Activated CD8-positive, alpha-beta memory T cell treated with anti-CD3 and anti-CD28 coated beads, Interleukin-2, amount 50 U/mL, for 24 hours (primary cell): ENCODE data around the gene RHO.
A peak's percentile ranks its signal among the peaks of the same experiment; 100 is the strongest.

Experiments used
- DNase-seq: peaks from one replicate; pipeline ENCODE4 v3.0.0-alpha.2; 2020; ENCODE audit errors: extremely low read depth

Gene RHO

DNA sequence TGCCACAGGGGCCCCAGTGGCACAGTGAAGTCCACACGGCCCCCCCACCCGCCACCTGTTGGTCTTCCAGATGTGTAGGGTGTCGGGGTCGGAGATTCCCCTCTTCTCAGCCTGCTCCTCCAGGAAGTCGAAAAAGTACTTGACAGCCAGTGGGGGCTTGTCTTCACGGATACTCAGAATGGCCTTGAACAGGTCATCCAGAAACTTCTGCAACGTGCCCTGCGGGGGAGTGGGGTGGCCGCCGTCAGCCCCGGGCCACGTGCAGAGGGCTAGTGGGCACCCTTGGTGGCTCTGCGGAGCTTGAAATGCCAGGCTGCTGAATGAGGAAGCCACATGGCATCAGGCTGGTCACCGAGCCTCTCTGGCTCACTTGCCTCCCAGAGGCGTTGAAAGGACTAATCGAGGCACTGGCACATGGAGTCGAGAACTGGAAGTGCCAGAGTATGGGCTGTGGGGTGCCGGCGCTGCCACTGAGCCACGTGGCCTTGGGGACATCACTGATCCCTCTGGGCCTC lies 31.2 kb downstream of the RHO start:
- DNase-seq: no peak

DNA sequence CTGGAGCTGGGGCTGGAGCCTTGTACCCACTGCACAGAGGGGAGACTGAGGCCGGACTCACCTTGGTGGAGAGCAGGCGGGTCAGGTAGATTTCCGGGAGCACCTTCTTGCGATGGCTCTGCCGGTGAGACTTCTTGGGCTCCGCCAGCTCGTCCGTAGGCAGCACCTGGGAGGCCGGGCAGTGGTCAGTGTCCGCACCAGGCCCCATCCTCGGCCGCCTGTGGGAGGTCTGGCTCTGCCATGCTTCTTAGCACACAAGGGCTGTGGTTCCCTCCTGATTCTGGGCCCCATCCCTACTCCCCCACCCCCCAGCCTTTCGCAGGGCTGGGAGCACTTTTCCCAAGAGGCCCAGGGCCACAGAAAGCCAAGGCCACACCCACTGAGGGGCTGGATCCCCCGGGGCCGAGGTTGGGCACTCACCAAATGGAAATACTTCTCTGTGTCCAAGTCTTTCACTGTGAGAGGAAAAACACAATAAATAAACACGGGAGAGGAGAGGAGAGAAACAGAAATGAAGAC lies 31.9 kb downstream of the RHO start:
- no peak for DNase-seq

DNA sequence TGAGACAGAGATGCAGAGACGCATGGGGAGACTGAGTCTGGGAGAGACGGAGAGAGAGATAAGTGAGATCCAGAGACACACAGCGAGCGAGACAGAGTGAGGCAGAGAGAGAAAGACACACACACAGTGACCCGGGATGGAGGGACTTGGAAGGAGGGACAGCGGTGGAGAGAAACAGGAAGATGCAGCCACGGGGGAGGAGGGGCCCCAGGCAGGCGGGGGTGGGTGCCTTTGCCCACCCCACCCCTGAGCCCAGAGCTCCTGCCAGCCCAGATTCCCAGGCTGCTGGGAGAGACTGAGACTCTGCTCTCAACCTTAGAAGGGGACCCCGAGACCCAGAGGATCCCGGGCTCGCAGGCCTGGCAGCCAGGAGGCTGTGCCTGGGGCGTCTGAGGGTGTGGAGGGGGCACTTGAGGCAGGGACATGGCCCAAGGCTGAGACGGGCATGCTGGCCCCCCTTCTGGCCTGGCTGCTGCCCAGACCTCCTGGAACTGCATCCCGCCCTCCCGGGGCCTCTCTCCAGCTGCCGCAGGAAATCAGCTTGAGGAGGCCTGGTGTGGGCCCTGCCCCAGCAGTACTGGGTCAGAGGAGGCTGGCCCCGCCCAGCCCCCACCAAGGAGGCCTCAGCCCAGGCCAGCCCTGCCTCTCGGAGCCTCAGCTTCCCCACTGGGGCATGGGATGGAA lies 32.6 kb downstream of the RHO start:
- DNase-seq: no peak

DNA sequence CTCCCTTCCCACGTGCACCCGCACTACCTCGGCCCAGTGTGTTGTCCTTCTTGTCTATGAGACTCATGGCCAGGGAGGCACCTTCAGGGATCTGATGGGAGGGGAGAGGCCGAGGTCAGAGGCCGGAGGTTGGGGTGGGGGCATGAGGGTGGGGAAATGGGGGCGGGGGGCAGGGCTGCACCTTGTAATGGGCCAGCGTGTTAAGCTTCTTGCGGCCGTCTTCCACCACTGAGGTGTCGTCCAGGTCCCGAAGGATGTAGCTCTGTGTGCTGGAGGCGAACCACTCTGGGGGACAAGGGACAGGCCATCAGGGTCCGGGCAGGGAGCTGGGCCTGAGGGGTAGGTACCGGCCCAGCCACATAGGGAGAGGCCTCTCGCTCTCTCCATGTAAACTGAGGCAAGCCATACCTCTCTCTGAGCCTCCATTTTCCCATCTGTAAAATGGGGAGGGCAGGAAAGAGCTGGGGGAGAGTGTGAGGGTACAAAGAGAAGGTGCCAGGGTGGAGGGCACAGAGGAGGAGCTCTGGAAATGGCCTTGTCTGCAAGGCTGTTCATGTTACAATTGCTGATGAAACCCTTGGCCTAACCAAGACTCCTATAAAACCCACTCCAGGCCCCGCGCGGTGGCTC lies 33.3 kb downstream of the RHO start:
- no peak for DNase-seq

DNA sequence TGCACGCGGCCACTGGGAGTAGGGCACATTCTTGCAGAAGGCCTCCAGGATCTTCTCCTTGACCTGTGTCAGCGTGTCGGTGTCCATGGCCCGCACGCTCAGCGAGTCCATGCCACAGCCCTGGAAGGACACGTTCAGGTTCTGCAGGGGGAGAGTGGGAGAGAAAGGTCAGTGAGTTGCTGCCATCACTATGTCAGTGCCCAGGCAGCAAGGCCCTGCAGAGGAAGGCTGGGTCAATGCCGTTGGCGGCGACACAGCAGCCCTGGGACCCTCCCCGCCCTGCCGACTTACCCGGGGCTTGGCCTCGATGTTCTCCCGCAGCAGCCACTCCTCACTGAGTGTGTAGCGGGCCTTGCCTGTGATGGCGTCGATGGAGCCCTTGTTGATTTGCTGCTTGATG lies 34.4 kb downstream of the RHO start:
- DNase-seq: no peak

DNA sequence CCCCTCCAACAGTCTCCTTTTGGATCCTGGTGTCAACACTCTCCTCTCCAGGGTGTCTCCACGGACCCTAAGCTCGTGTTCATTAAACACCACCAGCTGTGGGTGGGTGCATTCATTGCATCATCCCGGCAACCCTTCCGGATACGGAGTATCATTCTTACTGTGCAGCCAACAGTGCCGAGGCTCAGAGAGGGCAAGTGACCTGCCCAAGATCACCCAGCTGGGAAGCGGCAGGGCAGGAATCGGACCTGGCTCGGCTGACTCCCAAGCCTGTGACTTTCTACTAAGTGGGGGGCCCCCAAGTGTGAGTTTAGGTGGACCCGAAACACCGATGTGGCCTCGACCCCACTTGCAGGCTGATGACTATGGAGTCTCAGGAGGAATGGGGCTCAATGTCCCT lies 34.9 kb downstream of the RHO start:
- no peak for DNase-seq

DNA sequence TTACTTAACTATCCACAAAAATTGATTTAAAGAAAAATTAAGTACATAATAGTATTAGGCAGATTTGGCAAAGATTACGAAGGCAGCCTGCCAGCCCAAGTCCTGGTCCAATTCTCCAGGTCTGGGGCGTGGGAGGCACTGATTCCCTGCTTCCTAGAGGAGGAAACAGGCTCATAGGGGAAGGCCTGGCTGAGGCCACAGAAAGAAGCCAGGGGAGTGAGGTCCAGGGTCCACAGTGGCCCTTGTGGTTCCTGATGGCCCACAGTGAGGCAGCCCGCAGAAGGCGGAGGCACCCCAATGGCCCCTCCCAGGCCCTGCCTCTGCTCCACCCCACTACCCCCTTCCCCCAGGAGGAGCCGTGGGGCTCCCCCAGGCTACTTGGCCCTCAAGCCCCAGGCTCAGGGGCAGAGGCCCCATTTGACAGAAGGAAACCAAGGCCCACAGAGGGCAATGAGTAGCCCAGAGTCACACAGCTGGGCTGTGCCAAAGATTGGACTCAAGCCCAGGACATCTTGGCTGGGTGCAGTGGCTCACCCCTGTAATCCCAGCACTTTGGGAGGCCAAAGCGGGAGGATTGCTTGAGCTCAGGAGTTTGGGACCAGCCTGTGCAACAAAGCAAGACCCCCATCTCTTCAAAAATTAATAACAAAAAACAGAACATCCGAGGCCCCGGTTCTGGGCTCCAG lies 35.6 kb downstream of the RHO start:
- no peak for DNase-seq

DNA sequence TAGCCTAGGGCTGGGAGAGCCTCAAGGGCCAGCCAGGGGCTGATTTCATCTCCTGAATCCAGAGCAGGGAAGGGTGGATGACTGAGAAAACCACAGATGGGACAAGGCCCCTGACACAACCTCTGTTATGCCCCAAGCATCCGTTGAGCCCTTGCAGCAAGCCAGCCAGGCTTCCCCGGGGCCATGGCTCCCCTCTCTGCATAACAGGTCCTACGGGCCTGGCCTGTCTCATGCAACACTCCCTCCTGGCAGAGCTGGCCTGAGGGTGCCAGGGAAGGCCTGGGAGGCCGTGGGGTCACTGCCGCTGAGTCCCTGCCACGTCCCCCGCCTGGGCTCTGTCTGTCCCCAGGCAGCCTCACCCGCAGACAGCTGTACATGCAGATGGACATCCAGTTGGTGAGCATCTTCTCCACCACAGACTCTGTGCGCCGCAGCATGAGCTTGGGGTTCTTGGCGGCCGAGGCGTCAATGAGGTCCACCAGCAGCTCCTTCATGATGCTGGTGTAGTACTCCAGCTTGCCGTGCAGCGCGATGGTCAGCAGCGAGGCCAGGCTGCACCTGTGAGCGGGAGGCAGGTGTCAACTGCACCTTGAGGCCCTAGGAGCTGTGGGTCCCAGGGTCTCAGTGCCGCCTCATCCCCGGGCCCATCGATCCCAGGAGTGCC lies 36.7 kb downstream of the RHO start:
- DNase-seq: no peak

DNA sequence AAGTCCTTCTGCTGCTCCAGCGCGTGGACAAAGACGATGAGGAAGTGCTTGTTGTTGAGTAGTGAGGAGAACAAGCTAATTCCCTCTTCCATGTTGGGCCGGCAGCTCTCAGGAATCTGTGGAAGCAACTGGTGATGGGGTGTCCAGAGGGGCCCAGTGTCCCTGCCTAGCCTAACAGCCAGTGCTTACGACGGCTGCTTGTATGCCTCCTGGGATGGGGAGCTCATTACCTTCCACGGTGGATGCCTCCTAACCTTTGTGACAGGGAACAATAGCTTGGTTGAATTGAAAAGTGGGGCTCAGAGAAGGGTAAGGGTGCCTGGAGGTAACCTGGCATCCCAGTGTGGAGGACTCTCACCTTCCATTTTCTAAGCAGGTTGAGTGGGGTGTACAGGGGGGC lies 37.5 kb downstream of the RHO start:
- DNase-seq: no peak

DNA sequence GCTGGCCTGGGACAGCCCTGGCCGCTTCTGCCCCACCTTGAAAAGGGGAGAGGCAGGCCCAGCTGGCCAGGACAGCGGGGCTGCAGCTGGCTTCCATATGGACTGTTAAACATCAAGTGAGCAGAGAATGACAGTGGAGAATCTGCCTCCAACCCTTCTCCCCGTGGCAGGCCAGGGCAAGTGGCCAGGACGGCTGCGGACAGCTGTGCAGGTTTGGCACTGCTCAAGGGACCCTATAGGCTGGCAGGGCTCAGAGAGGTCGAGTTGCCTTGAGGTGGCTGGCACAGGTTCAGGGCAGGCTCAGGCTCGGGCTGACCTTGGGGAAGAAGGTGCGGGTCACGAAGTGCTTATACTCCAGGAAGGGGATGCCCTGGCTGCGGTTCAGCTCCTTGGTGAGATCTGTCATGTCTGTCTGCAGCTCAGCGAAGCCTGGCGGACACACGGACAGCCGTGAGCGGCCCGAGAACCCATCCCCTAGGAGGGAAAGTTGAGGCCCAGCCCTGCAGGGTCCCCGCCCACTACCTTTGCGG lies 38.8 kb downstream of the RHO start:
- no peak for DNase-seq

DNA sequence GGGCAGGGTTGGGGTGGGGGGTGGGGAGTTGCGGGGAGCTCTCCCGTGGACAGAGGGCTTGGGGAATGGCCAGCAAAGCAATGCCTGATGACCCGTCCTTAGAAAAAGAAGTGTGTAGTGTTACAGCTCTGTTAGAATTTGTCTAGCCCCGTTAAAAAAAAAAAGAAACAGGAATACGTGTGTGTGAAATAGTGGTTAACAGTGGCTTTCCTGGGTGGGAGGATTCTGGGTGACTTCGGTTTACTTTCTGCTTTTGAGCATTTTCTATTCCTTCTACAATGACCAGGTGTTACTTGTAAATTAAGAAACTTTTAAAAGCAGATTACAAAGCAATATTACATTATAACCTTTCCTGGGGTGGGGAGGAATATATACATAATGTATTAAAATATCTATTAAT lies 39.5 kb downstream of the RHO start:
- no peak for DNase-seq

DNA sequence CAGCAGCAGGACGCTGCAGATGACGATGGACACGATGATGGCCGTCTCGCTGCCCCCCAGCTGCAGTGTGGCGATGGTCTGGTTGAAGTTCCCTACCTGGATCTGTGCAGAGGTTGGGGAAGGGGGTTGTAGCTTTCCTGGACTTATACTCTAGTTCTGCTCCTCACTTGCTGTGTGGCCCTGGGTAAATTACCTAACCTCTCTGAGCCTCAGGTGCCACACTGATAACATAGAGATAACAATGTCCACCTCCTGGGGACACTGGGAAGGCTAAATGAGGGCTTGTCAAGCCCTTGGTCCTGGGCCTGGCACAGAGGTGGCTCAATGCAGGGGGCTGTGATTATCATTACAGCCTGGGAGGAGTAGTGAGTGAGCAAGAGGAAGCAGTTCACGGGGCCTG lies 41.4 kb downstream of the RHO start:
- DNase-seq: no peak

DNA sequence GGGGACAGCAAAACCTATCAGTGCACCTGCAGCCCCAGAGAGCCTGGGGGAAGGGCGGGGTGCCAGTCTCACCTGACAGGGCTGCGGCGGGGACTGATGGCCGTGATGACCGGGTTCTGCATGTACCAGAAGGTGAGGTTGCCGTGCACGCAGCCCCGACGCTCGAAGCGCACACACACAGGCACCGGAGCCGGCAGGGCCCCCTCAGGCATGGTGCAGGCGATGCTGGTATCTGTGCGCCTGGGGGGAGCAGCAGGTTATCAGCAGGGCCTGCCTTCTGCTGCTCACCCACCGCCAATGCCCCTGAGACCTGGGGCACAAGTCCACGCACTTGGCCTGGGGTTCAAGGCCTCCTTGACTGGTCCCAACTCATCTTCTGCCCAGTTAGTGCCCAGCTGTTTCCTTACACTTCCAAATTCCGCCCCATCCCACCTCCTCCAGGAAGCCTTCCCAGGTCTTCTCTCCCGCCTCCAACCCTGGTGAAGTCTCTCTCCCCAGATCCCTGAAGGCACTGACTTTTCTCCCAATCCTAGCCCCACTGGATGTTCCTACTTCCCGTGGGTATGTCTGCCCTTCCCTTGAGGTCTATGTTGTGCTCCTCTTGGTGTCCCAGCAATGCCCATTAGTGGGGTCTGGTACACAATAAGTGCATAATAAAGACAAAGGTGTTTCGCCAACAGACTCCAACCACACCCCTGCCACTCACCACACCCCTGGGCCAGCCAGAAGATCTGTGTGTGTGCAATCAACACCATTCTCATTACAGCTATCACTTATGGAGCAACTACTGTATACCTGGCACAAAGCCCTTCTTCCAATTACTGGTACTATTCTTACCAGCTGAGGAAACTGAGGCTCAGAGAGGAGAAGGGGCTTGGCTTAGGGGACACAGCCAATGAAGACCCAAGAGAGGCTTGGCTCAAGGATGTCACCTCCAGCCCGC lies 43.4 kb downstream of the RHO start:
- no peak for DNase-seq

DNA sequence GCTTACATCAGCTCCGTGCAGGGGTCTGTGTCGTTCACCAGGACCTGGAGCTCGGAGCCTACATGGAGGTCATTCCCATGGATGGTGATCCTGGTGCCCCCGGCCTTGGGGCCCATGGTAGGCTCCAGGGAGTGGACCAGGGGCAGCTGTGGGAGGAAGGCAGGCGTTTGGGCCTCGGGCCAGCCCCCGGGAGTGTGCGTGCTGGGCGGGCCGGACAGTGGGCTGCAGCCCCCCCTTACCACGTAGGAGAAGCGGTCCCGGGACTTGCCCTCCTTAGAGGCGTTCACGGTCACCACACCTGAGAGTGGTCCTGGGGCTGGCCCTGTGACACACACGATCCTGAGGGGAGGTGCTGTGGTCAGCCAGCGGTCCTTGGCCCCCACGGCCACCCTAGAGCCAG lies 44.2 kb downstream of the RHO start:
- no peak for DNase-seq

DNA sequence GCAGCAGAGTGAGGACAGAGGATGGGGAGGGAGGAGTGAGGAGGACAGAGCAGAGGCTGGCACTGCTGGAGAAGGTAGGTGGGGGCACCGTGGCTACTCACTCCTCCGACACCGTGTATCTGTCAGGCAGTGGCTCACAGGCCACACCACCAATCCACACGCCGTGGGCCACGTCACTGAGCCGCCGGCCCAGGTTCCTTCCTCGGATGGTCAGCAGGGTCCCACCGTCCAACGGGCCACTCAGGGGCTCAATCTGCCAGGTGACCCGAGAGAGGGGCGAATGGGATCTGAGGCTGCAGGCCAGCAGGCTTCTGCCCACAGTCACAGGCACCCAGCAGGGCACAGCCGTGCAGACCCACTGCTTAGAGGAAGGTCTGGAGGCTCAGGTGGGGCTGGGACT lies 45.1 kb downstream of the RHO start:
- DNase-seq: no peak

DNA sequence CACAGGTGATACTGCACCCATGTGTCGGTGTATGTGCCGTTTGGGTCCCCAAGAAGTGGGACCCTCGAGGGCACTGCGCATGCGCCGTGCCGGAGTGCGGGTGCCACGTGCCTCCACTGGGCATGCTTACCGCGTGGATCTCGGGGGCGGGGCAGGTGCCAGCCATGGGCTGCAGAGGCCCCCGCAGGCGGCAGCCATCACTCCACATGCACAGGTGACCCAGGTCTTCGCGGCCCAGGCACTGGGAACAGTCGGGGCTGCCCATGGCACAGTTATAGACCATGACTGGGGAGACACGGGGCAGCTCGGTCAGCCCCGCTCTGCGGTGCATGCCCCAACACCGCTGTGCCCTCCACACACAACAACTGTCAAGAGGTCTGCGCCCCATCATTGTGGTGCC lies 45.8 kb downstream of the RHO start:
- no peak for DNase-seq

DNA sequence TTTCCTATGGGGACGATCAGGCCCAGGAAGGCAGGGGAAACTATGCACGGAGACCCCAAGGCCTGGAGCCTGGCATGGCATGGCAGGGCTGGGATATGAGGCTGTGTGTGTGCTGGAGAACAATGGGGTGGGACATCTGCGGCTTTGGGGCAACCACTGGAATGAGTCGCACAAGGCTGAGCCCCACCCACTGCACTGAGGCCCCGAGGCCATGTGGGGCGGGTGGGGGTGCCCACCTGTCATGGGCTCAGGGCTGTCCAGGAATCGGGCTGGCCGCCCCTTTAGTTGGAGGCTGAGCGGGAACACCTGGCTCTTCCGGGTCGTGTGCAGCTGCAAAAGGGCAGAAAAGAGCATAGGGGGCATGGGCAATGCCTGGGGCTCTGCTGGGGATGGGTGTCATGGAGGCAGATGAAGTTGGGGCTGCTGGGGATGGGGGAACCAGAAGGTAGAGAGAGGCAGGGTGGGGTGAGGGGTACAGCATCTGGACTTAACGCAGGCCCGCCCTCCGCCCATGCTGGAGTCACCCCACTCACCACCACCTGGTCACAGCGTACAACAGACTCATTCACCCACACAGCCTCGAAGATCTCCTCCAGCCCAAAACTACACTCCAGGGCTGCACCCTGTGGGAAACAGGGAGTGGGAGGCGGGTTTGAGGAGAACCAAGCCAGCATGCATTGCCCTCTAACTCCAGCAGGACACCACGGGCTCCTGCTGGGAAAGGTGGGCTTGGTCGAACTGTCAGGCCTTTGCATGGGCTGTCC lies 47.0 kb downstream of the RHO start:
- no peak for DNase-seq

DNA sequence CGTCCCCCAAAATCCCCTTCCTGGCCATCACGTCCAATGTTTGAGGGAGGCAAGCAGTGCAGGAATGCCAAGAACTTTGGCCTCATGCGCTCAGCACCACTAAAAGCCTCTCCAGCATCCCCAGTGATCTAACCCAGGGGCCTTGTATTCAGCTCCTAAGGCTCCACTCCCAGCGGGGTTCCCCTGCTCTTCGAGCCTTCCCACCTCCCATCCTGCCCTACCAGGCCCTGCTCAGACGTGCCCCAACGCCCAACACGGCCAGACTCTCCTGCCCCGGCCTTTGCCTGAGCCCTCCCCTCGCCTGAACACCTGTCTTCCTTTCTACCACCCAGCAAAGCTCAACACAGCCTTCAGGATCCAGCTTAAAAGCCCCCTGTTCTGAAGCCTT lies 47.6 kb downstream of the RHO start:
- DNase-seq: no peak

DNA sequence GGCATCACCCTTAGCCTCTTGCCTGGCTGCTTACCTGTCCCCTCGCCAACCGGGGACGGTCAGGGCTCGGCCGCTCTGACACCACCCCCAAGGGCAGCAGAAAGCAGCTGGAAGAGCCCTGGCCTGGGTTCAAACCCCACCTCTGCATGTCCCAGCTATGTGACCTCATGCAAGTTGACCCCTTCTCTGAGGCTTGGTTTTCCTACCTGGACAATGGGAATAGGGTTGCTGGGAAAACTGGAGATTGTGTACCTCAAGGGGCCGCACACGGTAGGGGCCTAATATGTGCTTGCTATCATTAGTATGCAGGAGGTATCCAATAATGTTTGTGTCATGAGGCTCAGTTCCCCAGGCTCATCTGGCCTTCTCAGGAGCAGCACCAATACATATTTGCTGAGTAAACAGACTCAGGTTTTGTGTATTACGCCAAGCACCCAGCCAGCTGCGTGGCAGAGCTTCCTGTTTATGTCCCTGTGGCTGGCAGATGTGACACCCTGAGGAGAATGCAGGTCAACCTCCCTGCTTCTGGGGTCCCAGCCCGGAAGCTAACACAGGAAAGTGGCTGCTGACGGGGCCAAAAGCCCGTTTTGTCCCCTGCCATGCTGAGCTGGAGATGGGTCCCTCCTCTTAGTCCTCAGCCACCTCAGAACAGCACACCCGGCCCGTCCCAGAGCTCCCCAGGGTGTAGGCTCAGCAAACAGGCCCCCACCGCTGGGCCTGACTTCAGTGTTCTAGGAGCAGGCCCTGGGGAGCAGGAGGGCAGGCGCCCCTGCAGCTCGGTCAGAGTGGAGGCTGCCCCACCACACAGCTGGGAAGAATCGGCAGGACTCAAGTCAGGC lies 48.3 kb downstream of the RHO start:
- DNase-seq: peak; percentile 30
